WERI-Rb-1 (cell line): ENCODE results near the gene UNC13B.

ENCODE experiments used
- DNase-seq: peaks from one replicate; pipeline ENCODE4 v3.0.0-alpha.2; 2020
- H3K27ac ChIP-seq: fragments of 250-450 bp; sonication (Bioruptor Pico); 2 replicates; pipeline ENCODE4 v1.5.1; 2020; ENCODE audit warnings: mild to moderate bottlenecking, moderate library complexity
- H3K27me3 ChIP-seq: fragments of 250-450 bp; sonication (Bioruptor Pico); 2 replicates; pipeline ENCODE4 v1.5.1; 2021; ENCODE audit warnings: mild to moderate bottlenecking, low read depth, moderate library complexity; ENCODE audit not compliant: insufficient read depth, severe bottlenecking
- H3K36me3 ChIP-seq: fragments of 250-450 bp; sonication (Bioruptor Pico); 2 replicates; pipeline ENCODE4 v1.5.1; 2020; ENCODE audit warnings: mild to moderate bottlenecking, moderate library complexity
- H3K4me3 ChIP-seq: 2 replicates; pipeline ENCODE4 v1.5.1; 2011; ENCODE audit warnings: low read depth, mild to moderate bottlenecking, control low read depth, low read length
- H3K9me3 ChIP-seq: fragments of 250-450 bp; sonication (Bioruptor Pico); 2 replicates; pipeline ENCODE4 v1.5.1; 2021; ENCODE audit warnings: mild to moderate bottlenecking, moderate library complexity; ENCODE audit not compliant: severe bottlenecking
- CTCF ChIP-seq: IDR thresholded peaks from 2 replicates; pipeline ENCODE4 v1.5.1; 2011; ENCODE audit warnings: low read depth, mild to moderate bottlenecking, control low read depth, inconsistent platforms, low read length

UNC13B gene

DNA sequence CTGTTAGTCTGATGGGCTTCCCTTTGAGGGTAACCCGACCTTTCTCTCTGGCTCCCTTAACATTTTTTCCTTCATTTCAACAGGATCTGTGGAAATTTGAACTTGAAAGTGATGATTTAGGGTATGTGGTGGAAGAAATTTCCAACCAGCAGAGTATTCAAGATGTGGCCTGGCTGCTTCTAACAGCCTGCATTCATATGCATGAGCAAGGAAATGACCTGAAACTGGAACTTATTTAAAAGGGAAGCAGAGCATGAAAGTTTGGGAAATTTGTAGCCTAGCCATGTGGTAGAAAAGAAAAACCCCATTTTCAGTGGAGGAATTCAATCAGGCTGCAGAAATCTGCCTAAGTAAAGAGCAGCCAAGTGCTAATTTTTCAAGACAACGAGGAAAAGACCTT, 41.7 kb downstream of the UNC13B start:
- Histone ChIP-seq H3K9me3 (peaks cover 6% of the 10 kb centered on the region), H3K36me3 (no peaks in the 10 kb centered on the region), H3K27me3 (no peaks in the 10 kb centered on the region), H3K27ac (no peak overlapping the region), H3K4me3 (no peak overlapping the region)
- no peak for DNase-seq
- TF ChIP-seq CTCF, result no peak

DNA sequence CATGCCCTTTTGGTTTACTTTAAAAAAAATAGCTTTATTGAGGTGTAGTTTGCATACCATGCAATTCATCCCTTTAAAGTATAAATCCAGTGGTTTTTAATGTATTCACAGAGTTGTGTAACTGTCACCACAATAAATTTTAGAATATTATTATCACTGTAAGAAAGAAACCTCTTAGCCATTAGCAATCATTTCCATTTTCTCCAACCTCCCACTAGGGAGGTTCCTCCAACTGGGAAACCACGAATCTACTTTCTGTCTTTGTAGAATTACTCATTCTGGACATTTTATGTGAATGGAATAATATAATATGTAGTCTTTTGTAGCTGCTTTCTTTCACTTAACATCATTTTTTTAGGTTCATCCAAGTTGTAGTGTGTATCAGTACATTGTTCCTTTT, 43.5 kb downstream of the UNC13B start:
- peaks cover 6% of the 10 kb centered on the region for H3K9me3 ChIP-seq
- H3K27ac ChIP-seq, result no peak overlapping the region
- H3K4me3 ChIP-seq, result no peak overlapping the region
- H3K27me3 ChIP-seq, result no peaks in the 10 kb centered on the region
- DNase-seq, result no peak
- H3K36me3 ChIP-seq, result no peaks in the 10 kb centered on the region
- TF ChIP-seq CTCF, result no peak

DNA sequence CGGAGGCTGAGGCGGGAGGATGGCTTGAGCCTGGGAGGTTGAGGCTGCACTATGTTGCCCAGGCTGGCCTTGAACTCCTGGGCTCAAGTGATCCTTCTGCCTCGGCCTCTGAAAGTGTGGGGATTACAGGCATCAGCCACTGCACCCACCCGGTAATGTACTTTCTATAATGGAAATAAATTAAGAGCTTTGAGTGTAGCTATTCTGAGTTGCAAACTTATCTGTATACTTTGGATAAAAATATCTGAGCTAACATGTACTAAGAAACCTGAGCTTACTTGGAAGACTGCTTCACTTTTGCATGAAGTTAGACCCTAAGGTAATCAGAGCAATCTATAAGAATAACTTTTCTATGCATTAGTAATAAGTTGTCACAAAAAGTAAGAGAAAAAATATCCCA, 50.0 kb downstream of the UNC13B start:
- no peak for TF ChIP-seq CTCF
- H3K9me3 ChIP-seq, result no peaks in the 10 kb centered on the region
- DNase-seq, result no peak
- H3K27ac ChIP-seq, result no peak overlapping the region
- H3K36me3 ChIP-seq, result no peaks in the 10 kb centered on the region
- no peak overlapping the region for H3K4me3 ChIP-seq
- H3K27me3 ChIP-seq, result no peaks in the 10 kb centered on the region

GRCh38 chr9:35220659-35221338, 59.0 kb downstream of the UNC13B start:
- no peak for DNase-seq

DNA sequence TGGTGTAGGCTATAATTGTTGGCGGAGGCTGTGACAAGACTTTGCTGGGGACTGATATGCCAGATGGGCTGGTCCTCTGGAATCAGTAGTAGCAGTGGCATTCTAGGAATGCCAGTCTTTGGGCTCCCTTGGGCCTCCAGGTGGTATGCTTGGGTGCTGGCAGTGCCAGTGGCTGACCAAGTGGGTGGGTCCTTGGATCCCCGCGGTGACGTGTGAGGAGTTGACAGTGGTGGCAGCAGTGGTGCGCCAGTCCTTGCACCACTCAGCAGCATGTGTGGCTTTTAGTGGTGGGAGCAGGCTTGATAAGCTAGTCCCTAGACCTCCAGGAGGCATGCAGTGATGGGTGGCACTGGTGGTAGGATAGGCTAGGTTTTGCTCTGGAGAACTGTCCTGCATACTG, 63.9 kb downstream of the UNC13B start:
- TF ChIP-seq CTCF, result no peak
- Histone ChIP-seq H3K27me3 (no peaks in the 10 kb centered on the region), H3K4me3 (no peak overlapping the region), H3K9me3 (no peaks in the 10 kb centered on the region), H3K36me3 (no peaks in the 10 kb centered on the region), H3K27ac (no peak overlapping the region)
- DNase-seq, result no peak

More at GRCh38 chr9:35220659-35221338, 59.0 kb downstream of the UNC13B start:
- Histone ChIP-seq H3K4me3 (no peak overlapping the region), H3K9me3 (no peaks in the 10 kb centered on the region), H3K36me3 (no peaks in the 10 kb centered on the region), H3K27ac (no peak overlapping the region), H3K27me3 (no peaks in the 10 kb centered on the region)
- no peak for TF ChIP-seq CTCF

DNA sequence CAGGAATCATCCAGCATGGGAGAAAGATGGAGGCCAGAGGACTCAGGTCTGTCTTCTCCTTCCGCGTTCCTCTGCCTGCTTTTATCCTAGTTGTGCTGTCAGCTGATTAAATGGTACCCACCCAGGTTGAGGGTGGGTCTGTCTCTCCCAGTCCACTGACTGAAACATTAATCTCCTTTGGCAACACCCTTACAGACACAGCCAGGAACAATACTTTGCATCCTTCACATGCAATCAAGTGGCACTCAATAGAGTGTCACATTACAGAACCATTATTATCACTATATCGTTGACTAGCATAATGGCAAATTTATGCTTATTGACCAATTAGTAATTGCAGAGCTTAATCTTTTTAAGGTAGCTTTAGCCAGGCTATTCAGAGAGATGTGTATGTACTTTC, 64.8 kb downstream of the UNC13B start:
- H3K4me3 ChIP-seq, result no peak overlapping the region
- H3K27ac ChIP-seq, result no peak overlapping the region
- no peaks in the 10 kb centered on the region for H3K27me3 ChIP-seq
- no peak for DNase-seq
- TF ChIP-seq CTCF, result no peak
- H3K9me3 ChIP-seq, result no peaks in the 10 kb centered on the region
- no peaks in the 10 kb centered on the region for H3K36me3 ChIP-seq
